ENCODE results near the gene TRIM17.
A peak's percentile ranks its signal among the peaks of the same experiment; 100 is the strongest.

TRIM17 gene

GRCh38 chr1:228416217-228416933 lies at the start of gene TRIM17:
Gene TRIM17, minus strand, starts transcription at chr1:228416861. Its CDS starts 1,789 bp downstream, at chr1:228415072.
- no peak for DNase-seq (ENCODE audit: low read depth in 2 of 3, low spot score in 2 of 3)

- DNase-seq (ENCODE audit: low read depth in 2 of 3, low spot score in 2 of 3) = no peak
Observed at GRCh38 chr1:228465571-228466146, 49.0 kb upstream of the TRIM17 start.

- no peak for DNase-seq (ENCODE audit: low read depth in 2 of 3, low spot score in 2 of 3)
Observed at GRCh38 chr1:228465141-228465540, 48.5 kb upstream of the TRIM17 start.

GRCh38 chr1:228464487-228464983 lies 47.9 kb upstream of the TRIM17 start:
- DNase-seq (ENCODE audit: low read depth in 2 of 3, low spot score in 2 of 3) = peak in 2 of 3 experiments; percentile 48 to 71

GRCh38 chr1:228463559-228464455 lies 47.1 kb upstream of the TRIM17 start:
- peak in 2 of 3 experiments; percentile 32 to 61 for DNase-seq (ENCODE audit: low read depth in 2 of 3, low spot score in 2 of 3)

GRCh38 chr1:228463009-228463558 lies 46.4 kb upstream of the TRIM17 start:
- no peak for DNase-seq (ENCODE audit: low read depth in 2 of 3, low spot score in 2 of 3)

- no peak for DNase-seq (ENCODE audit: low read depth in 2 of 3, low spot score in 2 of 3)
Observed at GRCh38 chr1:228462560-228462959, 45.9 kb upstream of the TRIM17 start.

GRCh38 chr1:228460821-228461220 lies 44.2 kb upstream of the TRIM17 start:
- no peak for DNase-seq (ENCODE audit: low read depth in 2 of 3, low spot score in 2 of 3)

- DNase-seq (ENCODE audit: low read depth in 2 of 3, low spot score in 2 of 3) = peak in 2 of 3 experiments; percentile 37 to 38
Observed at GRCh38 chr1:228459091-228459993, 42.7 kb upstream of the TRIM17 start.

GRCh38 chr1:228457396-228458176 lies 40.9 kb upstream of the TRIM17 start:
- peak; percentile 67 to 83 (median 74) for DNase-seq (ENCODE audit: low read depth in 2 of 3, low spot score in 2 of 3)

- no peak for DNase-seq (ENCODE audit: low read depth in 2 of 3, low spot score in 2 of 3)
Observed at GRCh38 chr1:228457017-228457395, 40.3 kb upstream of the TRIM17 start.

GRCh38 chr1:228456252-228457016 lies 39.8 kb upstream of the TRIM17 start:
- DNase-seq (ENCODE audit: low read depth in 2 of 3, low spot score in 2 of 3) = no peak

GRCh38 chr1:228455715-228456114 lies 39.1 kb upstream of the TRIM17 start:
- no peak for DNase-seq (ENCODE audit: low read depth in 2 of 3, low spot score in 2 of 3)

- DNase-seq (ENCODE audit: low read depth in 2 of 3, low spot score in 2 of 3) = no peak
Observed at GRCh38 chr1:228454238-228454637, 37.6 kb upstream of the TRIM17 start.

GRCh38 chr1:228453614-228454013 lies 37.0 kb upstream of the TRIM17 start:
- DNase-seq (ENCODE audit: low read depth in 2 of 3, low spot score in 2 of 3) = no peak

GRCh38 chr1:228453022-228453560 lies 36.4 kb upstream of the TRIM17 start:
- DNase-seq (ENCODE audit: low read depth in 2 of 3, low spot score in 2 of 3) = no peak

GRCh38 chr1:228452194-228453021 lies 35.7 kb upstream of the TRIM17 start:
- no peak for DNase-seq (ENCODE audit: low read depth in 2 of 3, low spot score in 2 of 3)

- no peak for DNase-seq (ENCODE audit: low read depth in 2 of 3, low spot score in 2 of 3)
Observed at GRCh38 chr1:228450200-228450599, 33.5 kb upstream of the TRIM17 start.
